Body of pancreas (tissue), 4 donors: ENCODE results near the gene ZRANB3.

ENCODE experiments used
- POLR2A ChIP-seq, 3 donors: fragments of 450-650 bp; IDR thresholded peaks; one replicate each; pipeline ENCODE4 v1.6.1; 2016; ENCODE audit warnings: antibody characterized with exemption in 3 of 3, mild to moderate bottlenecking in 2 of 3
- TF ChIP-seq, protein P1 (sequence below), 7 experiments: fragments of 450-650 bp in 4 of 7; fragments of 200-600 bp in 3 of 7; sonication (generic) in 3 of 7; IDR thresholded peaks; one replicate each; pipeline ENCODE4 v1.5.1; 2016 to 2019; ENCODE audit warnings: antibody characterized with exemption in 7 of 7

DNA sequence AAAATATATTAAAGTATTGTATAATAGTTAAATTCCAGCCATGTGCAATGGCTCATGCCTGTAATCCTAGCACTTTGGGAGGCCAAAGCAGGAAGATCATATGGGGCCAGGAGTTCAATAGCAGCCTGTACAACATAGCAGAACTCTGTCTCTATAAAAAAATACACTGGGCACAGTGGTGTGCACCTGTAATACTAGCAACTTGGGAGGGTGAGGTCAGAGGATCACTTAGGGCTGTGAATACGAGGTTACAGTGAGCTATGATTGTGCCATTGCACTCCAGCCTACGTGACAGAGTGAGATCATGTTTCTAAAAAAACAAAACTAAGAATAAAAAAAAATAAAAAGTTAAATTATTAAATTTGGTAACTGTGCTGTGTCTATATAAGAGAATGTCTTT is 36.1 kb downstream of the ZRANB3 start:
- TF ChIP-seq, protein P1, sequence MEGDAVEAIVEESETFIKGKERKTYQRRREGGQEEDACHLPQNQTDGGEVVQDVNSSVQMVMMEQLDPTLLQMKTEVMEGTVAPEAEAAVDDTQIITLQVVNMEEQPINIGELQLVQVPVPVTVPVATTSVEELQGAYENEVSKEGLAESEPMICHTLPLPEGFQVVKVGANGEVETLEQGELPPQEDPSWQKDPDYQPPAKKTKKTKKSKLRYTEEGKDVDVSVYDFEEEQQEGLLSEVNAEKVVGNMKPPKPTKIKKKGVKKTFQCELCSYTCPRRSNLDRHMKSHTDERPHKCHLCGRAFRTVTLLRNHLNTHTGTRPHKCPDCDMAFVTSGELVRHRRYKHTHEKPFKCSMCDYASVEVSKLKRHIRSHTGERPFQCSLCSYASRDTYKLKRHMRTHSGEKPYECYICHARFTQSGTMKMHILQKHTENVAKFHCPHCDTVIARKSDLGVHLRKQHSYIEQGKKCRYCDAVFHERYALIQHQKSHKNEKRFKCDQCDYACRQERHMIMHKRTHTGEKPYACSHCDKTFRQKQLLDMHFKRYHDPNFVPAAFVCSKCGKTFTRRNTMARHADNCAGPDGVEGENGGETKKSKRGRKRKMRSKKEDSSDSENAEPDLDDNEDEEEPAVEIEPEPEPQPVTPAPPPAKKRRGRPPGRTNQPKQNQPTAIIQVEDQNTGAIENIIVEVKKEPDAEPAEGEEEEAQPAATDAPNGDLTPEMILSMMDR (IDR thresholded peaks at IDR 0.05) = no peak
- no peak for TF ChIP-seq POLR2A (IDR thresholded peaks at IDR 0.05)
